Fibroblast of lung (primary cell): ENCODE data around the gene PYCARD.

Experiments used
- CTCF ChIP-seq, 2 donors: IDR thresholded peaks in 1 of 2; conservative IDR thresholded peaks in 1 of 2; 1 replicate in 1 of 2; 2 replicates in 1 of 2; pipeline ENCODE4 v1.5.1; 2011 to 2012; ENCODE audit warnings: low read length in 2 of 2, control low read depth in 1 of 2, inconsistent platforms in 1 of 2, low read depth in 1 of 2, mild to moderate bottlenecking in 1 of 2
- EZH2 ChIP-seq: IDR thresholded peaks from 2 replicates; pipeline ENCODE4 v1.5.1; 2012; ENCODE audit warnings: low read length, control low read depth, mild to moderate bottlenecking; ENCODE audit errors: missing control alignments

DNA sequence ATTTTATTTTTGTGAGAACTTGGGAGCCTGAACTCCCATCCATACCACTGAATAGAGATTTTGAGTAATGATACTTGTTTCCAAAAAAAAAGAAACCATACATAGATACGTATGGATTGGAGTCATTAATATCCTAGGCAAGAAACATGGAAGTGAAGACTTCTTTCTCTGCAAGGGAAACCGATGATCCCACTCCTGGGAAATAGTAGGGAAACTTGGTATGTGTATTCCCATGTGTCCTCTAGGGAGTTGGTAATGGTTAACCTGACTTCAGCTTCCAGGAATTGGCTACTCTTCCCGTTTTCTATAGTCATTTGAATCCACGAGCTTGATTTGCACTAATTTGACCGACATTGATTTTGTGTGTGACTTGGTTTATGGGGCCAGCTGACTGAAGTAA, 17.2 kb downstream of the PYCARD start:
- TF ChIP-seq CTCF (conservative IDR thresholded peaks at IDR 0.05 in 1 of 2, IDR thresholded peaks at IDR 0.05 in 1 of 2; ENCODE audit: low read depth in 1 of 2, low read length in 2 of 2): no peak
- no peak for TF ChIP-seq EZH2
